Measurements from ENCODE around the gene SPATA21. TPM values are rescaled to one million over a fixed set of nuclear protein-coding genes. Genes with fewer than 3 reads are reported as not detected.

The SPATA21 gene
- polyA plus RNA-seq, 1 experiment, result not detected

DNA sequence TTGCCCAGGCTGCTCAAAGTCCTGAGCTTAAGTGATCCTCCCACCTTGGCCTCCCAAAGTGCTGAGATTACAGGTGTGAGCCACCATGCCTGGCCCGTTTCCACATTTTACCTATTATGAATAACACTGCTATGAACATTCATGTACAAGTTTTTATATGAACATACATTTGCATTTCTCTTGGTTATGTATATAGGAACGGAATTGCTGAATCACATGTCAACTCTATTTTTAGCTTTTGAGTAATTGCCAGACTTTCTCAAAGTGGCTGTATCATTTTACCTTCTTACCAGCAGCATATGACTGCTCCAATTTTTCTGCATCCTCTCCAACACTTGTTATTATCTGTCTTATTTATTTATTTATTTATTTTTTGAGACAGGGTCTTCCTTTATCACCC lies 2.7 kb downstream of the SPATA21 start:
- ChIA-PET CTCF (interaction anchor here (1.0 kb wide), 1 partner anchor 14 kb away, joined by 3 read pairs; no protein-coding TSS in a partner anchor), POLR2A (no interaction called here)
- TF ChIP-seq, protein P1, sequence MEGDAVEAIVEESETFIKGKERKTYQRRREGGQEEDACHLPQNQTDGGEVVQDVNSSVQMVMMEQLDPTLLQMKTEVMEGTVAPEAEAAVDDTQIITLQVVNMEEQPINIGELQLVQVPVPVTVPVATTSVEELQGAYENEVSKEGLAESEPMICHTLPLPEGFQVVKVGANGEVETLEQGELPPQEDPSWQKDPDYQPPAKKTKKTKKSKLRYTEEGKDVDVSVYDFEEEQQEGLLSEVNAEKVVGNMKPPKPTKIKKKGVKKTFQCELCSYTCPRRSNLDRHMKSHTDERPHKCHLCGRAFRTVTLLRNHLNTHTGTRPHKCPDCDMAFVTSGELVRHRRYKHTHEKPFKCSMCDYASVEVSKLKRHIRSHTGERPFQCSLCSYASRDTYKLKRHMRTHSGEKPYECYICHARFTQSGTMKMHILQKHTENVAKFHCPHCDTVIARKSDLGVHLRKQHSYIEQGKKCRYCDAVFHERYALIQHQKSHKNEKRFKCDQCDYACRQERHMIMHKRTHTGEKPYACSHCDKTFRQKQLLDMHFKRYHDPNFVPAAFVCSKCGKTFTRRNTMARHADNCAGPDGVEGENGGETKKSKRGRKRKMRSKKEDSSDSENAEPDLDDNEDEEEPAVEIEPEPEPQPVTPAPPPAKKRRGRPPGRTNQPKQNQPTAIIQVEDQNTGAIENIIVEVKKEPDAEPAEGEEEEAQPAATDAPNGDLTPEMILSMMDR (IDR thresholded peaks at IDR 0.05; ENCODE audit: insufficient read depth, low read depth, low read length), result no peak
- Histone ChIP-seq H3K4me3 (ENCODE audit: low read depth, low read length) (no peak overlapping the region), H3K36me3 (ENCODE audit: control insufficient read depth, insufficient read depth, low read length) (no peaks in the 10 kb centered on the region), H3K27me3 (ENCODE audit: control insufficient read depth, insufficient read depth, low read length) (peaks cover 2% of the 10 kb centered on the region)
- DNase-seq (ENCODE audit: low read depth), result no peak

DNA sequence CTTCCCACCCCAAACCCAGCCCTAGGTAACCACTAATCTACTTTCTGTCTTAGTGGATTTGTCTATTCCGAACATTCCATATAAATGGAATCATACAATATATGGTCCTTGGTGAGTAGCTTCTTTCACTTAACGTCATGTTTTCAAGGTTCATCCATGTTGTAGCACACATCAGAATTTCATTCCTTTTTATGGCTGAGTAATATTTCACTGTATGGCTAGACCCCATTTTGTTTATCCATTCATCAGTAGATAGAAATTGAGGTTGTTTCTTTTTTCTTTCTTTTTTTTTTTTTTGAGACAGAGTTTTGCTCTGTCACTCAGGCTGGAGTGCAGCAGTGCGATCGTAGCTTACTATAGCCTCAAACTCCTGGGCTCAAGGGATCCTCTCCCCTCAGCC lies 3.2 kb downstream of the SPATA21 start:
- CTCF ChIA-PET, result no interaction called here
- POLR2A ChIA-PET, result no interaction called here
- H3K36me3 ChIP-seq (ENCODE audit: control insufficient read depth, insufficient read depth, low read length), result no peaks in the 10 kb centered on the region
- no peak overlapping the region for H3K4me3 ChIP-seq (ENCODE audit: low read depth, low read length)
- peaks cover 2% of the 10 kb centered on the region for H3K27me3 ChIP-seq (ENCODE audit: control insufficient read depth, insufficient read depth, low read length)
- DNase-seq (ENCODE audit: low read depth), result no peak
- TF ChIP-seq, protein P1 (IDR thresholded peaks at IDR 0.05; ENCODE audit: insufficient read depth, low read depth, low read length), result no peak

DNA sequence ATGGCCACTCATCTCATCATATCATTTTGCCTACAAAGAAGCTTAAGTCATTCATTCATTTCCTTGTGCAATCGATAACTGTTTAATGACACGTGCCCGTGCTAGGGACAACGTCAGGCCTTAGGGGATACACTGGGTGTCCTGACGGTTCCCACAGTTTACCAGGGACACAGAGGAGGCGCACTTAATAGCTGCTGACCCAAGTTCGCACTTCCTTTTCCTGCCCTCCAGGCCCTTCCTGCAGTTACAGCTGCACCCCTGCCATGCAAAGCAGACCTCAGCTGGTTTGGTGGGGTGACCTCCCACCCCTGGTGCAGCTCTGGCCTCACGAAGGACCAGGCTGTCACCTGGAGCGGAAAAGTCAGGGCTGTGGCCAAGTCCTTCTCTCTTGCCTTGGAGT lies 4.2 kb downstream of the SPATA21 start:
- TF ChIP-seq, protein P1 (IDR thresholded peaks at IDR 0.05; ENCODE audit: insufficient read depth, low read depth, low read length), result no peak
- Histone ChIP-seq H3K36me3 (ENCODE audit: control insufficient read depth, insufficient read depth, low read length) (no peaks in the 10 kb centered on the region), H3K4me3 (ENCODE audit: low read depth, low read length) (no peak overlapping the region), H3K27me3 (ENCODE audit: control insufficient read depth, insufficient read depth, low read length) (peaks cover 2% of the 10 kb centered on the region)
- POLR2A ChIA-PET, result no interaction called here
- CTCF ChIA-PET, result no interaction called here
- no peak for DNase-seq (ENCODE audit: low read depth)

DNA sequence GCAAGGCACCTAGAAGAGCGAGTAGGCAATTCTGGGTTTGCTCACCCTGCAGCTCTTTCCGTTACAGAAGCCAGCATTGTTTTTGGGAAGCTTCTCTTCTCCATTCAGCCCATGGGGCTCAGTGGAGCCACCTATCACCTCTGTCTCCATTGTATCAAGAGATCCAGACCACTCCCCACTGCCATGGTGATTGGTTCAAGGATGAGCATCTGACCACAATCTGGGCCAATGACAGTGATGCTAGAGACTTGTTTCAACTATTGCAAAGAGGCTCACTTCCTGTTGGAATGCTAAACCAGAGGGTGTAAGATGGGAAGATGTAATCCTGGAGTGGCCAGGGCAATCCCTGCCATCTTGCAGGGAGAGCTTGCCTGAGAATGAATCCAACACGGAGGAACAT lies 6.6 kb downstream of the SPATA21 start:
- TF ChIP-seq, protein P1 (IDR thresholded peaks at IDR 0.05; ENCODE audit: insufficient read depth, low read depth, low read length), result no peak
- Histone ChIP-seq H3K36me3 (ENCODE audit: control insufficient read depth, insufficient read depth, low read length) (no peaks in the 10 kb centered on the region), H3K27me3 (ENCODE audit: control insufficient read depth, insufficient read depth, low read length) (peaks cover 2% of the 10 kb centered on the region), H3K4me3 (ENCODE audit: low read depth, low read length) (no peak overlapping the region)
- ChIA-PET POLR2A (no interaction called here), CTCF (interaction anchor here (2.6 kb wide), 1 partner anchor 9 kb away, joined by 14 read pairs; the partner anchor contains the start of gene NECAP2)
- DNase-seq (ENCODE audit: low read depth), result no peak

DNA sequence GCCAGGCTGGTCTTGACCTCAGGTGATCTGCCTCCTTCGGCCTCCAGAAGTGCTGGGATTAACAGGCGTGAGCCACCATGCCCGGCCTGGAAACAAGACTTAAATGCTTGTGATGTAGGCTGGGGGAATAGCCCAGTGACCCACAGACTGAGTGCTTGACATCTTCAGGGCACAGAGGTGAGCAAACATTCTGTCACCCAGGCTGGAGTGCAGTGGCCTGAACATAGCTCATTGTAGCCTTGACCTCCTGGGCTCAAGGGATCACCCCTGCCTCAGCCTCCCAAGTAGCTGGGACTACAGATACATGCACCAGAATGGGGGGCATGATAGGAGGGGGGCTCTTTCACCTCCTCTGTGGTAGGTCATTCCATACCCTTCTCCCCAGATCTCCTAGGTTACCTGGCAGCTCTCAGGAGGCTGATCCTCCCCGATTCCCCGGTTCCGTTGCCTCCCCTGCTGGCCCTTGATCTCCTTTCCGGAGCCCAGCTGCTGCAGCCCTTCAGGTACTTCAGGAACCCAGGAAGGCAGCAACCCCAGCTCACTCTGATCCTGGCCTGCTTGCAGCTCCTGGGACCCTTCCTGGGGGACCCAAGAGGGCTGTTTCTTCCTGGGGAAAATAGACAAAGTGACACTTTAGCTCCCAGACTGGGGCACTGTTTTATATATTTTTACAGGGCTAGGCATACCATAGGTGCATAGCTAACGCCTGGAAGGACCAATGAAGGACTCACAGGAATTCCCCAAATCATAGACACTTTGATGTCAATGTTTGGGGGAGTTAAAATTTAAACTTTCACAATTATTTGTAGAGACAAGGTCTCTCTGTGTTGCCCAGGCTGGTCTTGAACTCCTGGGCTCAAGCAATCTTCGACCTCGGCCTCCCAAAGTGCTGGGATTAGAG lies 11.8 kb downstream of the SPATA21 start:
- POLR2A ChIA-PET, result no interaction called here
- TF ChIP-seq, protein P1 (IDR thresholded peaks at IDR 0.05; ENCODE audit: insufficient read depth, low read depth, low read length), result no peak
- CTCF ChIA-PET, result interaction anchor here (1.6 to 5.4 kb wide), 3 partner anchors 11 to 19 kb away, joined by 3 to 26 read pairs (median 4); partner anchors contain the start of gene NECAP2

More for the DNA sequence above, 11.8 kb downstream of the SPATA21 start:
- no peak for DNase-seq (ENCODE audit: low read depth)
- Histone ChIP-seq H3K27me3 (ENCODE audit: control insufficient read depth, insufficient read depth, low read length) (no peaks in the 10 kb centered on the region; the same call in 1 of the 2 replicates), H3K4me3 (ENCODE audit: low read depth, low read length) (no peak overlapping the region), H3K36me3 (ENCODE audit: control insufficient read depth, insufficient read depth, low read length) (no peaks in the 10 kb centered on the region)

All from BJ (cell line).